ENCODE results near the gene COL5A1. TPM values are rescaled to one million over a fixed set of nuclear protein-coding genes. Genes with fewer than 3 reads are reported as not detected.
"Not testable (repeated sequence)": the region's sequence is repeated elsewhere in the genome, so short reads cannot be mapped to it uniquely, and the experiment has no call there.

The COL5A1 gene
- polyA plus RNA-seq, 1 donor: 460 TPM

GRCh38 chr9:134693011-134693410, 51.4 kb downstream of the COL5A1 start:
- no peak for DNase-seq

DNA sequence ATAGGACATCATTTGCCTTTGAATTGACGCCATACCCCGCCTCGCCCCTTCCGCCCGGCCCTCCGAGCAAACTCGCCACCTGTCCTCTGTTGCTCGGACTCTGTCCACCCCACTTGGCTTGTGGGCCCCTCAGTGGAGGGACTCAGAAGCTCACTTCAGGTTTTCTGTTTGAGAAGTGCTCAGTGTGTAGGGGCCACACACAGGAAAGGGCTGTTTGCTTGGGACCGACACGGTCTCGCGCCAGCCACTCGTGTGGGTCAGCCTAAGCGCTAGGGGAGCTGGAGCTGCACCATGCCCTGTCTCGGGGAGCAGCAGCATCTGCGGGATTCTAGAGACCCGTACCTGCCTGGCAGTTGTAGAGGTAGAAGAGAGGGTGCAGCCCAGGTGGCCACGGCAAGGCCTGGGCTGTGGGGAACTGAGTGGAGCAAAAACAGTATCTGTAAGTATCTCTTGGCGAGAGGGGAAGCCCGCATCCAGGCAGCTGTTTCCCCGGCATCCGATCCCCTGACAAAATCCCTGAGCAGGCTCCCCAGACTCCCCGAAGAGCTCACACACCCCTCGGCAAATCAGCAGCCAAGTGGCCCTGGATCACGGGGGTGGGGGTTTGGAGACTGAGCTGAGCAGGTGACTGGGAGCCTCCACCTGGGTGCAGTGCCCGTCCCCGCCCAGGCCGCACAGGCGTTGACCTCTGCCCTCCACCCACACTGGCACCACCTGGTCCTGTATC, 52.2 kb downstream of the COL5A1 start:
- DNase-seq: no peak

- no peak for DNase-seq
Observed at GRCh38 chr9:134694368-134694665, 52.7 kb downstream of the COL5A1 start.

- DNase-seq: no peak
Observed at GRCh38 chr9:134694714-134695113, 53.1 kb downstream of the COL5A1 start.

DNA sequence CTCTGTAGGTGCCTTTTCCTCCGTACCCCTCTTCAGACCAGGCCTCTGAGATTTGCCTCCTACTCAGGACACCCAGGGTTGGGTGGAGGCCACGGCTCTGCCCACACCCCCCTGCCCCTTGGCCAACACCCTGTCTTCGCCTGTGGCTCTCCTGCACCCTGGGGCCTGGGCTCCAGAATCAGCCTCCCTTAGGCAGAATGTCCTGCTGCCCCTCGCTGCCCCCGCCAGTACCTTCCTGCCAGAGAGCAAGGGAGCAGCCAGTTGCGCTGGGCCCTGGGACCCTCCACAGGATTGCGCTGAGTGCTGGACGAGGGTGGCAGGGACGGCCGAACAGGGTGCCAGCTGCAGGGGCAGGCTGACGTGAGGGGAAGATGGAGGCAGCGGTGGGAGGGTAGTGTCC, 53.5 kb downstream of the COL5A1 start:
- no peak for DNase-seq

GRCh38 chr9:134696433-134696832, 54.8 kb downstream of the COL5A1 start:
- DNase-seq: no peak

- no peak for DNase-seq
Observed at GRCh38 chr9:134698111-134698510, 56.5 kb downstream of the COL5A1 start.

- no peak for DNase-seq
Observed at GRCh38 chr9:134698587-134699342, 57.2 kb downstream of the COL5A1 start.

GRCh38 chr9:134699343-134699740, 57.7 kb downstream of the COL5A1 start:
- no peak for DNase-seq

GRCh38 chr9:134700636-134701350, 59.2 kb downstream of the COL5A1 start:
- DNase-seq: no peak

DNA sequence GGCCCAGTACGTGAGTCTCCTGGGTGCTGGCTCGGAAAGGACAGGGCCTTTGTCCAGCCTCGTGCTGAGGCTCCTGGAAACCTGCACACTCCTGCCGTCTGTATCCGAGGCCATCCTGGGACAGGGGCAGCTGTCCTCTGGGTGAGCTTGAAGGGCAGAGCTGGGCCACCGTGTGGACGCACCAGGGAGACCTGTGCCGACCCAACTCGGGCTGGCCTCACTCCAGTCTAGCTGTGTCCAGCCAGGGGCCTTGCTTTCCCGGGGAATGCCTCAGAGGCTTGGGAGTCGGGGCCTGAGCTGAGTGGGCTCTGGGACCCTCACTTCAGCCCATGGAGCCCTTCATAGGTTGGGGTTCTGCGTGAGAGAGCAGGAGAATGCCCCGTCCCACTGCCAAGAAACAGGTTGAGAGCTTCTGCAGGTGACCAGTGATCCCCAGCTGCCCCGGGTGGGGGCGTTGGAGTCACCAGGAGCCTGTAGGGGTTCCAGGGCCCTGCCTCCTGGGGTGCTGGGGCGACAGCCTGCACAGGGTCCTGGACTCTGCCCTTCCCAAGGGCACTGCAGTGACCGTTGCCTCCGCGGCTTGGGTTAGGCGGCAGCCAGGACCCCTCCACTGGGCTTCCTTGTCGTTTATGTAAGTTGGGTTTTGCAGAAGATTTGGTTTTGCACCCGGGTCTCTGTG, 60.1 kb downstream of the COL5A1 start:
- no peak for DNase-seq

- DNase-seq: no peak
Observed at GRCh38 chr9:134702291-134702690, 60.7 kb downstream of the COL5A1 start.

- not testable (repeated sequence) for DNase-seq
Observed at GRCh38 chr9:134703730-134704114, 62.1 kb downstream of the COL5A1 start.

DNA sequence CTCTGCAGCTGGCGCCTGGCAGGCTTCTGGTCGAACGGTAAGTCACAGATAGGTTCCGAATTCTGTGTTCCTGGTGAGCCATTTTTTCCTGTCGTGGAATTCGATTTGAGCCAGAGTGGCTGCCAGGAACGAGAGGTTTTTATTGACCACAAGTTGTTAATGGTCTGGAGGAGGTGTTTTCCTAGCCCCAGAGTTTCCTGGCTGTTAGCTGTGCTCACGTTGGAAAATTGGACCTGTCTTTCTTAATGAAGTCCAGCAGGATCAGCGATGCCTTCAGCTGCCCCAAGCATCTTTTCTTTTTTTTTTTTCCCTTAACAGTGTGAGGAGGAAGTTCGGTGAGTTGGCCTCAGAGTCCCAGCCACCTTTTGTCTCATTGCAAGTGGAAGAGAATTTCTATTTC, 62.9 kb downstream of the COL5A1 start:
- peak; percentile 83 for DNase-seq

DNA sequence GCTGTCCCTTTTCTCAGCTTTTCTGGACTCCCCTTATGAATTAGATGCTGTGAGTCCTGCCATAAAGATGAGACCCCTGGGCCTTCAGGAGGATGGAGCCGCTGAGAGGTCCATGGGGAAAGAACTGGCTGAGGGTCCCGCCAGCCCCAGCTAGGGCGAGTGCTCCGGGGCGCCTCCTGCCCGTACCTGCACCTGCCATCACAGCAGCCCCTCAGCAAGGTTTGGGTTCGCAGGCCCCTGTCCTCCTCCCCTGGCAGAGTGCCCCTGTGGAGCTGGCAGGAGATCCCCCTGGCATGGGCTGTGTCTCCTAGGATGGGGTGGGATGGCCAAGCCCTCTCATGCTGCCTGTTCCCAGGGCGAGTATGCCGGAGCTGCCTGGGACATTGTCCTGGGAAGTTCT, 64.2 kb downstream of the COL5A1 start:
- DNase-seq: no peak

DNA sequence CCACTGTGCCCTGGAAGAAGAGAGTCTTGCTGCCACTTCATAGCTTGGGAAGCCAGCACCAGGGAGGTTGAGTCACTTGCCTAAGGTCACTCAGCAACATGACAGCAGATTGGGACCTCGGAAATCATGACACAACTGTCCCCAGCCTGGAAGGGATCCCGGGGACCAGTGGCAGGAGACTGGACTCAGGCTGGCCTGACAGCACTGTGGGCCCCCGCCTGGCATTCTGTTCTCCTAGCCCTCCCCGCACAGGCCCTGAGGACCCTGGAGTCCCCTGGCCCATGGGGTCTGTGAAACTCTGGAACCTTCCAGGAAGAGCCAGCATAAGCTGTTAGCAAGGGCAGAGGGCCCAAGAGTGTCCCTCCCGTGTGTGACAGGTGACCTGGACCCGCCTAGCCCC, 64.9 kb downstream of the COL5A1 start:
- DNase-seq: no peak

DNA sequence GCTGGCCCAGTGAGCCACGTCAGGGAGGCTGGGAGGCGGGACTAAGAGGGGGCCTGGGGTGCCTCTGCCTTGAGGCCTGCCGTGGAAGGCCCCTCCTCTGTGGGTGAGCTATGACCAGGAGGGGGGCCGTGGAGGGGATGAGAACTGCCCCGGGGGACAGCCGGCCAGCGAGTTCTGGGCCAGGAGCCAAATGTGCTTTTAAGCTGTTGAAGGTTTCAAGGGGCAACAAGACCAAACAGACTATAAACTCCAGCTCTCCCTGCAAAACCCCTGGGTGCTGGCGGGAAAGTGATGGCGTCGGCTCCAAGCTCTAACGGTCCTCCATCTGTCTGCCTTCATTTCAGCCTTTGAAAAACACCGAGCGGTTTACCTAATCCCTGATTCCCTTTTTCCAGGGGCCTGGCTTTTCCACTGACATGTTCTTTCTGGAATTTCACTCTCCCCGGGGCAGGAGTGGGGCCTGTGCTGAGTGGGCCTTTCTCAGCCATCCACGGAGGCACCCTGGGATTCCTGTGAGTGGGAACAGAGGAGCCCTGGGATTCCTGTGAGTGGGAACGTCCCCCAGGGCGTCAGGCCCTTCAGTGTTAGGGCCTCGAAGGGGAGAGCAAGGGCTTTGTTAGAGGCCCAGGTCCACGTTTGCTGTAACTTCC, 65.6 kb downstream of the COL5A1 start:
- peak; percentile 83 for DNase-seq

DNA sequence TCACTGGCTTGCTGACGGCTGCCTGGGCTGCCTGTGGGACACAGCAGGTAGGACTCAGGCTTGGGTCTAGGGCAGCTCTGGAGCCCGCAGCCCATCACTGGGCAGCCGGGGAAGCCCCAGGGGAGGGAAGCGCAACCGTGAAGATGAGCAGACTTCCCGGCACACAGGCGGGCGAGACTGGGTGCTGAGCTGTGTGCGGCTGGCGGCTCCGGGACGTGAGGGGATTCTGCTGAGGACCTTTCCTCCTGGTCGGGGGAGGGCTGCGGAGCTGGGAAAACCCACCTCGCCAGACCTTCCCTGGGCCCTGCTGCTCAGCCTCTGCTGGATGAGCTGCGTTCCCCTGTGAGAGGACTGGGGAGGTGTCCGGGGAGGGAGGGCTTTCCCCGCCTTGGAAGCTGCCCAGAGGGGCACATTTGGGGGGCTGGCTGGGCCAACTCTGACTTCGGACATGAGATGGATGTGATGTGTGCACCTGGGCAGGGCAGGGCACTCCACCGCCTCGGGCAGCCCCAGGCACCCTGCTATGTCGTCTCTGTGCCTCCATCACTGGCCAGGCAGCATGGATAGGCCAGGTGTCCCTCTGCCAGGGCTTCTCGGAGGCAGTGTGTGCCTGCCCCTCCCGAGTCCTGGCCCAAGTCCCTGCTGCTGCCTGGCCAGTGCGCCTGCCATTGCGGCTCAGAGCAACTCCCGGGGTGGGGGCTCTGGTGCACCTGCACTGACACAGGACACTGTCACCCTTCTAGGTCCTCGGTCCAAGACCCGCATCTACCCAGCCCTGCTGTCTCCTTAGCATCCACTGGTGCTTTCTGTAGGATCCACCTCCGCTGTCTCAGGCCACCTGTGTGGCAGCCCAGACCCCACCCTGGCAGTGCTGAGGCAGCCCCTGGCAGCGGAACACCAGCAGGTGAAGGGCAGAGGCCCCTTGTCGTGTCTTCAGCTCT, 66.4 kb downstream of the COL5A1 start:
- DNase-seq: no peak

- no peak for DNase-seq
Observed at GRCh38 chr9:134708672-134709038, 67.1 kb downstream of the COL5A1 start.

GRCh38 chr9:134709512-134710270, 68.1 kb downstream of the COL5A1 start:
- DNase-seq: peak; percentile 89

DNA sequence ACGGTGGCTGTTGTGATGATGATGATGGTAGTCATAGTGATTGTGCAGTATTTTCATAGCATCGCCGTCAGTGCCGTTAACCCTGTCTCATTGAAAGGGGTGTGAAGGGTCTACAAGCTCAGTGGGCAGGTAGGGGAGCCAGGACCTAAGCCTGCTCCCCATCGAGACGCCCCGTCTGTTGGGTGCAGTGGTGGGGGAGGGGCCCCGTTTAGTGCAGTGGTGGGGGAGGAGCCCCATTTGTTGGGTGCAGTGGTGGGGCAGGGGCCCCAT, 68.6 kb downstream of the COL5A1 start:
- DNase-seq: no peak
